HG03439 (cell line): ENCODE results near the gene BNC2.
"Not testable (repeated sequence)": the region's sequence is repeated elsewhere in the genome, so short reads cannot be mapped to it uniquely, and the experiment has no call there.

ENCODE experiments used
- ATAC-seq: cut with Tn5 transposase; IDR thresholded peaks from one replicate; pipeline ENCODE4 v1.9.1; 2021; ENCODE audit warnings: mild to moderate bottlenecking, moderate library complexity; ENCODE audit not compliant: unreplicated experiment

Gene BNC2, protein sequence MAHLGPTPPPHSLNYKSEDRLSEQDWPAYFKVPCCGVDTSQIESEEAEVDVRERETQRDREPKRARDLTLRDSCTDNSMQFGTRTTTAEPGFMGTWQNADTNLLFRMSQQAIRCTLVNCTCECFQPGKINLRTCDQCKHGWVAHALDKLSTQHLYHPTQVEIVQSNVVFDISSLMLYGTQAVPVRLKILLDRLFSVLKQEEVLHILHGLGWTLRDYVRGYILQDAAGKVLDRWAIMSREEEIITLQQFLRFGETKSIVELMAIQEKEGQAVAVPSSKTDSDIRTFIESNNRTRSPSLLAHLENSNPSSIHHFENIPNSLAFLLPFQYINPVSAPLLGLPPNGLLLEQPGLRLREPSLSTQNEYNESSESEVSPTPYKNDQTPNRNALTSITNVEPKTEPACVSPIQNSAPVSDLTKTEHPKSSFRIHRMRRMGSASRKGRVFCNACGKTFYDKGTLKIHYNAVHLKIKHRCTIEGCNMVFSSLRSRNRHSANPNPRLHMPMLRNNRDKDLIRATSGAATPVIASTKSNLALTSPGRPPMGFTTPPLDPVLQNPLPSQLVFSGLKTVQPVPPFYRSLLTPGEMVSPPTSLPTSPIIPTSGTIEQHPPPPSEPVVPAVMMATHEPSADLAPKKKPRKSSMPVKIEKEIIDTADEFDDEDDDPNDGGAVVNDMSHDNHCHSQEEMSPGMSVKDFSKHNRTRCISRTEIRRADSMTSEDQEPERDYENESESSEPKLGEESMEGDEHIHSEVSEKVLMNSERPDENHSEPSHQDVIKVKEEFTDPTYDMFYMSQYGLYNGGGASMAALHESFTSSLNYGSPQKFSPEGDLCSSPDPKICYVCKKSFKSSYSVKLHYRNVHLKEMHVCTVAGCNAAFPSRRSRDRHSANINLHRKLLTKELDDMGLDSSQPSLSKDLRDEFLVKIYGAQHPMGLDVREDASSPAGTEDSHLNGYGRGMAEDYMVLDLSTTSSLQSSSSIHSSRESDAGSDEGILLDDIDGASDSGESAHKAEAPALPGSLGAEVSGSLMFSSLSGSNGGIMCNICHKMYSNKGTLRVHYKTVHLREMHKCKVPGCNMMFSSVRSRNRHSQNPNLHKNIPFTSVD

GRCh38 chr9:16870596-16871335 is at the start of gene BNC2:
BNC2 (minus strand) TSS chr9:16870670; CDS start chr9:16870648, 22 bp downstream.
- ATAC-seq: no peak

- no peak for ATAC-seq
Measured at GRCh38 chr9:16918920-16919319, 48.5 kb upstream of the BNC2 start.

- no peak for ATAC-seq
Measured at GRCh38 chr9:16915126-16915831, 44.8 kb upstream of the BNC2 start.

GRCh38 chr9:16912197-16912596 is 41.7 kb upstream of the BNC2 start:
- ATAC-seq: no peak

DNA sequence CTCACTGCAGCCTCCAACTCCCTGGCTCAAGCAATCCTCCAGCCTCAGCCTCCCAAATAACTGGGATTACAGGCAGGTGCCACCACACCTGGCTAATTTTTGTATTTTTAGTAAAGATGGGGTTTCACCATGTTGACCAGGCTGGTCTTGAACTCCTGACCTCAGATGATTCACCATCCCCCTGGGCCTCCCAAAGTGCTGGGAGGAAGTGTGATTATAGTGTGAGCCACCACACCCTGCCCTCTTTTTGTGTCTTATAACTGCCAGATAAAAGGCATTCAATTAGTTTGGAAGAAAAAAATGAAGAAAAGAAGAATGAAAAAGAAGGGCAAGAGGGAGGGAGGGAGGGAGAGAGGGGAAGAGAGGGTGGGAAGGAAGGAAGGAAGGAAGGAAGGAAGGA is 37.7 kb upstream of the BNC2 start:
- not testable (repeated sequence) for ATAC-seq

DNA sequence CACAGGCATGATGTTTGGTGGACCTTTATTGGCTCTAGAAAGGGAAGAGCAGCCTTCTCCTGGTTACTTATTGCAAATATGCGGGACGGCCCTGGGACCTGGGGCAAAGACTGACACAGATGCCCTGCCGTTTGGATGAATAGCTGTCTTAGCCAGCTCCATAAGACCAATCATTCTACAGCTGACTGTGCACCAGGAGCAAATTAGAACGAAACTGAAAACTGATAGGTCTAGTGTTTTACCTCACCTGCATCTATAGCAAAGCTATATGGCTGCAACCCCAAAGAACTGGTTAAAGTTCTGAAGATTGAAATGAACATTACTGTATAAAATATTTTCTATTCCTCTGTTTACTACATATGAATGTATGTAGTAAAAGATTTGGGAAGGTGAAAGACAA is 34.2 kb upstream of the BNC2 start:
- no peak for ATAC-seq

DNA sequence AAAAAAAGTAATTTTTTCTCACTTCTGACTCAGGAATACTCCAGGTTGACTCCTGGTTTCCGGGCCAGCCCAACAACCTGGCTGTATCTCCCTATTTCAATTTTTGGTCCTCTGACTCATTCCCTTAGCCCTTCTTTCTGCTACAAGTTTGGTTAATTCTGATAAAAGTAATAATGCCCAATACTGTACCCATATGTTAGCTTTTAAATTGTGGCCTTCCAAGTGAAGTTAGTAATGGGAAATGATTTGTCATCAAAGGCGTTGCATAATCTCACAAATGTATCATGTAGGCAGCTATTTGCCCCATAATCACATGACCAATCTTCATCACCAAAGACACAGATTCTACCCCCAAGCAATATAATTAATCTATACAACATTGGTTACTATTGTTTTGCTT is 31.1 kb upstream of the BNC2 start:
- ATAC-seq: no peak

DNA sequence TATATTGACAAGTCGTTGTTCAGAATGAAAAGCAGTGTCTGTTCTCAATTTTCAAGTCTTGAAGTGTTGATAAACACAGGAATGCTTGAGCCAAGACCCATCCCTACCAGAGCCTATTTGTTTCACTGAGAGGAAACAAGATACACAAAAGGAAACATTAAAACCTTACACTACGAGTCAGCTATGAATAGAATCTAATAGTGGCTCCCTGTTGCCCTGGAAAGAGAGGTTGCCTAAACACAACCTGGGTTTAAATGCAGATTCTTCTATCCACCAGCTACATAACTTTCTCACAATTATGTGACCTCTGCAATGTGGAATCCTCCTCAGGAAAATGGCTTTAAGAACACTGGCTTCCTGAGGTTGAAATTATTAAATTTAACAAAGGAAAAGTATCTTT is 29.1 kb upstream of the BNC2 start:
- ATAC-seq: no peak

DNA sequence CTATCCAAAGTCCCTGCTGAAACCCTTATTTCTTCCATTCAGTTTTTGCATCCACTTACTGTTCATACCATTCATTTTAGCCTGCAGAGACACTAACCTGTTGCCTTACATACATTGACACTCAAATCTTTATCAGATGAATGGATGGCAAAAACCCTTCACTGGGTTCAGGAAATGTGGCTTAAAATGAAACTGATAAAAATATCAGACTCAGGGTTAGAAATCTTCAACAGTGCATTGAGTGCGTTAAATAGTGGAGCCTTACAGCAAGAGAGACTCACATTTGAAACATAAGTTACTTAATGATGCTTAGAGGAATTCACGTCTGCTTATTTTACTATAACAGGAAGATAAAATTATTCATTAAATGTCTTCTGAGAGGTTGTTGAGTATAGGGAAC is 28.0 kb upstream of the BNC2 start:
- no peak for ATAC-seq

GRCh38 chr9:16888594-16888993 is 18.1 kb upstream of the BNC2 start:
- ATAC-seq: no peak

- no peak for ATAC-seq
Measured at GRCh38 chr9:16885931-16886330, 15.5 kb upstream of the BNC2 start.

- no peak for ATAC-seq
Measured at GRCh38 chr9:16884952-16885513, 14.6 kb upstream of the BNC2 start.

DNA sequence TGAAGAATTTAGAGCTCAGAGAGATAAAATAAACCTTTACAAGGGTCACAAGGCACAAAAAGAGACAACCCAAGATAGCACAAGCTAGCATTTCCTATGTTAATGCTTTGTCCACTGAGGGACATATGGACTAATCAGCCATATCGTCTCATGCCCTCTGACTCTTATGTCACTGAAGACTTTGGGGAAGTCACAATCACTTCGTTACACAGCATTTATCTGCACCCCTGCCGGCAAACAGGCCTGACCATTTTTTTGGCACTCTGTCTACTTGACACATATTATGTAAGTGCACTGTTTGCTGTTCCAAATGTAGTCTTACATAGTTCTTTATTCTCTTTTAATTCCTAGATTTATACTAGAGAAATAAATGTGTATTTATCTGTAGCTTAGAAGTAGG is 13.9 kb upstream of the BNC2 start:
- no peak for ATAC-seq

- no peak for ATAC-seq
Measured at GRCh38 chr9:16883586-16883985, 13.1 kb upstream of the BNC2 start.

- not testable (repeated sequence) for ATAC-seq
Measured at GRCh38 chr9:16882440-16882839, 12.0 kb upstream of the BNC2 start.

DNA sequence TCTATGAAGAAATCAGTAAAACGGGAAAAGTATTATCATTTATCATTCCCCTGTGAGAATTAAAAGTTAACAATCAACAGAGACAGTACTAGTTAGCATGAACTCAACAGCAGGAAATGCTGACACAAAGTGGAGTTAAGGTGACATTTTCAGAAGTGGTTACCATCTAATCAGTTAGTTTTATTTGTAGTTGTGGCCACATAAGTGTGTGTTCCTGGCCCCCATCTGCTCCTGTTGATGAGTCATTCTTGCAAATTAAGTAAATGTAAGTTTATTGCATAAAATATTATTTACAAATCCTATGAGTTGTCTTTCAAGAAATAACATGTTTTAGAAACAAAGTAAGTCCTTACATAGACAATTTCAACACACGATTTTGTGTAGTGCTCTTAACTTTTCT is 8.9 kb upstream of the BNC2 start:
- ATAC-seq: no peak

GRCh38 chr9:16877256-16877655 is 6.8 kb upstream of the BNC2 start:
- ATAC-seq: no peak

GRCh38 chr9:16873126-16873802 is 2.8 kb upstream of the BNC2 start:
- ATAC-seq: no peak
